Thoracic aorta (tissue), 2 donors: ENCODE data around the gene RNPEP. TPM values are rescaled to one million over a fixed set of nuclear protein-coding genes. Genes with fewer than 3 reads are reported as not detected.
"Not testable (repeated sequence)": the region's sequence is repeated elsewhere in the genome, so short reads cannot be mapped to it uniquely, and the experiment has no call there.

Experiments used
- ATAC-seq: fragments of 150-250 bp; one replicate; pipeline ENCODE4 v1.8.0; 2017; ENCODE audit warnings: low read depth; ENCODE audit not compliant: insufficient number of reproducible peaks, low FRiP score
- DNase-seq: peaks from one replicate; pipeline ENCODE4 v3.0.0-alpha.2; 2020; ENCODE audit warnings: low spot score
- H3K27ac ChIP-seq, 2 donors: fragments of 200-600 bp; sonication (generic); 1 replicate in 1 of 2; 2 replicates in 1 of 2; pipeline ENCODE4 v1.5.1; 2016; ENCODE audit warnings: mild to moderate bottlenecking in 2 of 2, moderate library complexity in 2 of 2
- H3K27me3 ChIP-seq: fragments of 200-600 bp; sonication (generic); replicated peaks from 2 replicates; pipeline ENCODE4 v1.6.0; 2016; ENCODE audit warnings: mild to moderate bottlenecking; ENCODE audit not compliant: insufficient read depth
- H3K36me3 ChIP-seq: fragments of 200-600 bp; sonication (generic); one replicate; pipeline ENCODE4 v1.5.1; 2016
- H3K4me1 ChIP-seq, 2 donors: fragments of 200-600 bp; sonication (generic); 1 replicate in 1 of 2; 2 replicates in 1 of 2; pipeline versions ENCODE4 v1.5.1 to v1.6.0; 2016; ENCODE audit warnings: low read depth in 2 of 2, mild to moderate bottlenecking in 1 of 2; ENCODE audit not compliant: control insufficient read depth in 1 of 2
- H3K4me3 ChIP-seq: fragments of 200-600 bp; sonication (generic); 2 replicates; pipeline ENCODE4 v1.5.1; 2016; ENCODE audit warnings: mild to moderate bottlenecking
- H3K9me3 ChIP-seq: fragments of 200-600 bp; sonication (generic); 2 replicates; pipeline ENCODE4 v1.5.1; 2016
- total RNA-seq, 2 donors: library from RNA; depleted of rRNA; stranded (reverse); fragments of >200 nt; gene quantifications; one replicate each; pipeline versions ENCODE4 v1.1.0 to v1.2.3, GENCODE V29; 2016
- TF ChIP-seq, protein P1 (sequence below): fragments of 200-600 bp; sonication (generic); IDR thresholded peaks from one replicate; pipeline ENCODE4 v1.5.1; 2019; ENCODE audit warnings: antibody characterized with exemption

RNPEP gene
- total RNA-seq, 2 donors from 2014 or later: 46.3 to 58.2 TPM

DNA sequence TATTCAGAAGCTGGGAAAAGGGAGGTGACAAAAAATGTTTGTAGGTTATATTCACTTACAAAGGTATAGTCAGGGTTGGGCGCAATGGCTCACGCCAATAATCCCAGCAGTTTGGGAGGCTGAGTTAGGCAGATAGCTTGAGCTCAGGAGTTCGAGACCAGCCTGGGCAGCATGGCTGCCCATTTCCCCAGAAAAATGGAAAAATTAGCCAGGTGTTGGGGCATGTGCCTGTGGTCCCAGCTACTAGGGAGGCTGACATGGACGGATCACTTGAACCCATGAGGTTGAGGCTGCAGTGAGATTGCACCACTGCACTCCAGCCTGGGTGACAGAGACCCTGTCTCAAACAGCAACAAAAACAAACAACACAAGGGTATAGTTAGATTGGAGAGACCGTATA, 24.1 kb upstream of the RNPEP start:
- DNase-seq (no peak), ATAC-seq (no peak)
- no peak overlapping the region for H3K27ac ChIP-seq
- TF ChIP-seq, protein P1, sequence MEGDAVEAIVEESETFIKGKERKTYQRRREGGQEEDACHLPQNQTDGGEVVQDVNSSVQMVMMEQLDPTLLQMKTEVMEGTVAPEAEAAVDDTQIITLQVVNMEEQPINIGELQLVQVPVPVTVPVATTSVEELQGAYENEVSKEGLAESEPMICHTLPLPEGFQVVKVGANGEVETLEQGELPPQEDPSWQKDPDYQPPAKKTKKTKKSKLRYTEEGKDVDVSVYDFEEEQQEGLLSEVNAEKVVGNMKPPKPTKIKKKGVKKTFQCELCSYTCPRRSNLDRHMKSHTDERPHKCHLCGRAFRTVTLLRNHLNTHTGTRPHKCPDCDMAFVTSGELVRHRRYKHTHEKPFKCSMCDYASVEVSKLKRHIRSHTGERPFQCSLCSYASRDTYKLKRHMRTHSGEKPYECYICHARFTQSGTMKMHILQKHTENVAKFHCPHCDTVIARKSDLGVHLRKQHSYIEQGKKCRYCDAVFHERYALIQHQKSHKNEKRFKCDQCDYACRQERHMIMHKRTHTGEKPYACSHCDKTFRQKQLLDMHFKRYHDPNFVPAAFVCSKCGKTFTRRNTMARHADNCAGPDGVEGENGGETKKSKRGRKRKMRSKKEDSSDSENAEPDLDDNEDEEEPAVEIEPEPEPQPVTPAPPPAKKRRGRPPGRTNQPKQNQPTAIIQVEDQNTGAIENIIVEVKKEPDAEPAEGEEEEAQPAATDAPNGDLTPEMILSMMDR: no peak
- H3K36me3 ChIP-seq: peaks cover 29% of the 10 kb centered on the region
- H3K4me1 ChIP-seq: peaks cover 14 to 20% of the 10 kb centered on the region in 2 donors
- no peak overlapping the region for H3K4me3 ChIP-seq
- H3K27me3 ChIP-seq: no peaks in the 10 kb centered on the region
- no peaks in the 10 kb centered on the region for H3K9me3 ChIP-seq

DNA sequence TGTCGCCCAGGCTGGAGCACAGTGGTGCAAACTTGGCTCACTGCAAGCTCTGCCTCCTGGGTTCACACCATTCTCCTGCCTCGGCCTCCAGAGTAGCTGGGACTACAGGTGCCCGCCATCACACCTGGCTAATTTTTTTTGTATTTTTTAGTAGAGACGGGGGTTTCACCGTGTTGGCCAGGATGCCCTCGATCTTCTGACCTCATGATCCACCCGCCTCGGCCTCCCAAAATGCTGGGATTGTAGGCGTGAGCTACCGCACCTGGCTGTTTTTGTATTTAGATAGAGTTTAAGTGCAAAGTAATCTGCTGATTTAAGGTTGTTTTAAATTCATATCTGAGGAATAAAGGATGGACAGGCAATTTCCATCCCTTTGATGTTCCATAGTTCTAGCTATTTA, 20.1 kb upstream of the RNPEP start:
- DNase-seq, H3K27me3 ChIP-seq, H3K4me3 ChIP-seq, H3K4me1 ChIP-seq, H3K27ac ChIP-seq, ATAC-seq, H3K9me3 ChIP-seq: not testable (repeated sequence)
- peaks cover 55% of the 10 kb centered on the region for H3K36me3 ChIP-seq

DNA sequence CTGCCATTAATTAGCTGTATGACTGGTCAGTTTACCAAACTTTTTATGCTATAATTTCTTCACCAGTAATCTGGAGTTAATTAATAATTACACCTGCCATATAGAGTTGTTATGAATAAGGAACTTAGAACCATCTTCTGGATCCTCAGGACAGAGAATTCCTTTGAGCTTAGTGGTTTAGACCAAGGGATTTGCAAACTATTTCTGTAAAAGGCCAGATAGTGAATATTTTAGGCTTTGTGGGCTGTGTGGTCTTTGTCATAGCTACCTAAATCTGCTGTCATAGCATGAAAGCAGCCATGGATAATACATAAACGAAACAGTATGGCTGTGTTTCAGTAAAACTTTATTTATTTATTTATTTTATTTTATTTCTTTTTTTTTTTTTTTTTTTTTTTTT, 18.2 kb upstream of the RNPEP start:
- Histone ChIP-seq H3K36me3 (peaks cover 44% of the 10 kb centered on the region), H3K9me3 (no peaks in the 10 kb centered on the region), H3K27me3 (no peaks in the 10 kb centered on the region), H3K27ac (no peak overlapping the region), H3K4me3 (no peak overlapping the region), H3K4me1 (no peaks in the 10 kb centered on the region)
- no peak for ATAC-seq
- DNase-seq: no peak
- TF ChIP-seq, protein P1: no peak

DNA sequence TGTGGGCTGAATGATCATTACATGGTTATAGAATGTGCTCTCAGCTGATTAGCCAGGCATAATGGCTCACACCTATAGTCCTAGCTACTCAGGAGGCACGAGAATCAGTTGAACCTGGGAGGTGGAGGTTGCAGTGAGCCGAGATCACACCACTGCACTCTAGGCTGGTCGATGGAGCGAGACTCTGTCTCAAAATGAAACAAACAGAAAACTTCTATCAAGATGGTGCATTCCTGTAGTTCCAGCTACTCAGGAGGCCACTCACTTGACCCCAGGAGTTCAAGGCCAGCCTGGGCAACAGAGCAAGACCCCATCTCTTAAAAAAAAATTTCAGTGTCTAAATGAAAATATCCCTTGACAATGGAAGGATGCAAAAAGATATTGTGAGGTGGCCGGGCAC, 16.3 kb upstream of the RNPEP start:
- no peaks in the 10 kb centered on the region for H3K9me3 ChIP-seq
- no peak overlapping the region for H3K4me3 ChIP-seq
- no peaks in the 10 kb centered on the region for H3K27me3 ChIP-seq
- ATAC-seq (no peak), DNase-seq (no peak)
- H3K36me3 ChIP-seq: peaks cover 55% of the 10 kb centered on the region
- H3K27ac ChIP-seq: no peak overlapping the region
- TF ChIP-seq, protein P1: no peak
- no peaks in the 10 kb centered on the region for H3K4me1 ChIP-seq

DNA sequence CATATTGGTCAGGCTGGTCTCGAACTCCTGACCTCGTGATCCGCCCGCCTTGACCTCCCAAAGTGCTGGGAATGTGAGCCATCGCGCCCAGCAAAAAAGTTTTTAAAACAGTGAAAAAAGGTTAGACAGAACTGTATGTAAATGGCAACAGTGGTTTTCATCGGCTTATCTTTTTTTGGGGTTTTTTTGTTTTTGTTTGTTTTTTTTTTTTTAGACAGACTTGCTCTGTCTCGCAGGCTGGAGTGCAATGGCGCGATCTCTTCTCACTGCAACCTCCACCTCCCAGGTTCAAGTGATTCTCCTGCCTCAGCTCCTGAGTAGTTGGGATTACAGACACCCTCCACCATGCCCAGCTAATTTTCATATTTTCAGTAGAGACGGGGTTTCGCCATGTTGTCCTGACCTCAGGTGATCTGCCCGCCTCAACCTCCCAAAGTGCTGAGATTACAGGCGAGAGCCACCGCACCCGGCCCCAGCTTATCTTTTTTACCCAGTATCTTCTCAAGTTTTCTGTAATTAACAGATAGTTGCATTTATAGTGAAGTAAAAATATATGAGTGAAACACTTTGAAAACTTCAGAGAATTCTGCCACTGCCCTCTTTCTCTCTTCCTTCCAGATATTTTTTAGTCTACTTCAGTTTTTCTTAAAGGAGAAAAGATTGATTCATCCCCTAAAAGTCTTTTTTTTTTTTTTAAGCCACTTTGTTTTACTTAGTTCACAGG, 14.1 kb upstream of the RNPEP start:
- no peak for DNase-seq
- Histone ChIP-seq H3K4me3 (no peak overlapping the region), H3K27me3 (no peaks in the 10 kb centered on the region), H3K4me1 (peaks cover 11 to 12% of the 10 kb centered on the region in 2 donors), H3K9me3 (no peaks in the 10 kb centered on the region), H3K27ac (no peak overlapping the region), H3K36me3 (peaks cover 47% of the 10 kb centered on the region)
- TF ChIP-seq, protein P1: no peak
- no peak for ATAC-seq
